BLaER1 treated with 17β-estradiol and CSF1 and Interleukin-3, amounts not matched to agents 10 nM and 100 nM (cell line): ENCODE data around the gene EYA2.

Experiments used
- H3K27ac ChIP-seq, 11 experiments: shearing (Covaris generic); formaldehyde crosslinking; 2 replicates each; pipeline ENCODE4 v1.8.1; 2022
- H3K27me3 ChIP-seq, 11 experiments: shearing (Covaris generic); formaldehyde crosslinking; 2 replicates each; pipeline ENCODE4 v1.8.1; 2022
- H3K36me3 ChIP-seq, 11 experiments: shearing (Covaris generic); formaldehyde crosslinking; 2 replicates each; pipeline ENCODE4 v1.8.1; 2022
- H3K4me1 ChIP-seq, 10 experiments: shearing (Covaris generic); formaldehyde crosslinking; 2 replicates each; pipeline ENCODE4 v1.8.1; 2022
- H3K4me2 ChIP-seq, 11 experiments: shearing (Covaris generic); formaldehyde crosslinking; 2 replicates each; pipeline ENCODE4 v1.8.1; 2022
- H3K4me3 ChIP-seq, 10 experiments: shearing (Covaris generic); formaldehyde crosslinking; 2 replicates each; pipeline ENCODE4 v1.8.1; 2022
- H3K9ac ChIP-seq, 11 experiments: shearing (Covaris generic); formaldehyde crosslinking; 2 replicates each; pipeline ENCODE4 v1.8.1; 2022
- H3K9me3 ChIP-seq, 11 experiments: shearing (Covaris generic); formaldehyde crosslinking; replicated peaks in 1 of 11; 2 replicates each; pipeline ENCODE4 v1.8.1; 2022
- H4K20me1 ChIP-seq, 11 experiments: shearing (Covaris generic); formaldehyde crosslinking; 2 replicates each; pipeline ENCODE4 v1.8.1; 2022
- Cebpa-rat ChIP-seq, 11 experiments: shearing (Covaris generic); IDR thresholded peaks; 2 replicates each; pipeline ENCODE4 v1.8.1; 2022

EYA2 gene

GRCh38 chr20:47181056-47181862 is 286.6 kb downstream of the EYA2 start:
- Histone ChIP-seq H4K20me1 (no peaks in the 10 kb centered on the region), H3K27ac (peak overlapping the region in 3 of 11 experiments; percentile 6 to 31 (median 10); a peak in 2 of 22 replicates), H3K4me3 (no peak overlapping the region), H3K36me3 (no peaks in the 10 kb centered on the region), H3K4me1 (0 out of 20 replicates have a peak, but pooled peaks cover 0 to 4% (median 0%) of the 10 kb centered on the region in 10 experiments), H3K4me2 (peak overlapping the region in 1 of 11 experiments; percentile 9; a peak in 1 of 22 replicates), H3K27me3 (no peaks in the 10 kb centered on the region), H3K9ac (no peak overlapping the region), H3K9me3 (peaks cover 0 to 9% (median 0%) of the 10 kb centered on the region in 11 experiments; a peak in 1 of 22 replicates)
- TF ChIP-seq Cebpa-rat (IDR thresholded peaks at IDR 0.05): no peak

GRCh38 chr20:47183367-47183766 is 288.7 kb downstream of the EYA2 start:
- no peak overlapping the region for H3K27ac ChIP-seq
- H3K9me3 ChIP-seq: peaks cover 0 to 9% (median 0%) of the 10 kb centered on the region in 11 experiments; a peak in 1 of 22 replicates
- H4K20me1 ChIP-seq: no peaks in the 10 kb centered on the region
- no peak overlapping the region for H3K4me3 ChIP-seq
- H3K36me3 ChIP-seq: no peaks in the 10 kb centered on the region
- H3K9ac ChIP-seq: no peak overlapping the region
- no peak overlapping the region for H3K4me2 ChIP-seq
- H3K27me3 ChIP-seq: no peaks in the 10 kb centered on the region
- TF ChIP-seq Cebpa-rat (IDR thresholded peaks at IDR 0.05): no peak
- 0 out of 20 replicates have a peak, but pooled peaks cover 0 to 8% (median 0%) of the 10 kb centered on the region in 10 experiments for H3K4me1 ChIP-seq

GRCh38 chr20:47187450-47188195 is 293.0 kb downstream of the EYA2 start:
- Histone ChIP-seq H3K9me3 (no peaks in the 10 kb centered on the region), H3K27me3 (no peaks in the 10 kb centered on the region), H4K20me1 (no peaks in the 10 kb centered on the region), H3K4me3 (no peak overlapping the region), H3K4me1 (0 out of 20 replicates have a peak, but pooled peaks cover 0 to 6% (median 0%) of the 10 kb centered on the region in 10 experiments), H3K27ac (no peak overlapping the region), H3K9ac (no peak overlapping the region), H3K4me2 (0 out of 22 replicates have a peak overlapping the region, but pooled peaks of 2 of the 11 experiments have one; percentile 3 to 7), H3K36me3 (no peaks in the 10 kb centered on the region)
- TF ChIP-seq Cebpa-rat (IDR thresholded peaks at IDR 0.05): no peak

- H3K36me3 ChIP-seq: no peaks in the 10 kb centered on the region
- no peak for TF ChIP-seq Cebpa-rat (IDR thresholded peaks at IDR 0.05)
- no peak overlapping the region for H3K27ac ChIP-seq
- H3K9ac ChIP-seq: no peak overlapping the region
- H3K4me1 ChIP-seq: 0 out of 20 replicates have a peak, but pooled peaks cover 0 to 6% (median 0%) of the 10 kb centered on the region in 10 experiments
- H3K4me3 ChIP-seq: no peak overlapping the region
- no peaks in the 10 kb centered on the region for H3K9me3 ChIP-seq
- no peaks in the 10 kb centered on the region for H3K27me3 ChIP-seq
- H4K20me1 ChIP-seq: no peaks in the 10 kb centered on the region
- no peak overlapping the region for H3K4me2 ChIP-seq
These were observed 293.9 kb downstream of the EYA2 start for GRCh38 chr20:47188540-47188939.

GRCh38 chr20:47189060-47189459 is 294.4 kb downstream of the EYA2 start:
- Histone ChIP-seq H3K4me2 (no peak overlapping the region), H3K27me3 (no peaks in the 10 kb centered on the region), H3K36me3 (no peaks in the 10 kb centered on the region), H4K20me1 (no peaks in the 10 kb centered on the region), H3K4me3 (no peak overlapping the region), H3K27ac (no peak overlapping the region), H3K4me1 (0 out of 20 replicates have a peak, but pooled peaks cover 0 to 6% (median 0%) of the 10 kb centered on the region in 10 experiments), H3K9me3 (no peaks in the 10 kb centered on the region), H3K9ac (no peak overlapping the region)
- no peak for TF ChIP-seq Cebpa-rat (IDR thresholded peaks at IDR 0.05)

GRCh38 chr20:47191074-47191673 is 296.5 kb downstream of the EYA2 start:
- Histone ChIP-seq H3K4me2 (no peak overlapping the region), H3K27ac (no peak overlapping the region), H3K9me3 (no peaks in the 10 kb centered on the region), H3K9ac (no peak overlapping the region), H4K20me1 (no peaks in the 10 kb centered on the region), H3K36me3 (no peaks in the 10 kb centered on the region), H3K4me1 (peaks cover 0 to 6% (median under 1%) of the 10 kb centered on the region in 10 experiments; a peak in 4 of 20 replicates), H3K27me3 (no peaks in the 10 kb centered on the region), H3K4me3 (no peak overlapping the region)
- TF ChIP-seq Cebpa-rat (IDR thresholded peaks at IDR 0.05): no peak

GRCh38 chr20:47191956-47192355 is 297.3 kb downstream of the EYA2 start:
- Histone ChIP-seq H3K4me2 (no peak overlapping the region), H3K27ac (no peak overlapping the region), H3K36me3 (no peaks in the 10 kb centered on the region), H3K4me3 (no peak overlapping the region), H3K27me3 (no peaks in the 10 kb centered on the region), H3K4me1 (peaks cover 0 to 12% (median 6%) of the 10 kb centered on the region in 10 experiments; a peak in 14 of 20 replicates), H4K20me1 (no peaks in the 10 kb centered on the region), H3K9me3 (no peaks in the 10 kb centered on the region), H3K9ac (no peak overlapping the region)
- TF ChIP-seq Cebpa-rat (IDR thresholded peaks at IDR 0.05): no peak

- no peak for TF ChIP-seq Cebpa-rat (IDR thresholded peaks at IDR 0.05)
These were observed 300.9 kb downstream of the EYA2 start for GRCh38 chr20:47195573-47195972.

More at GRCh38 chr20:47195573-47195972, 300.9 kb downstream of the EYA2 start:
- Histone ChIP-seq H3K27ac (no peak overlapping the region), H3K27me3 (no peaks in the 10 kb centered on the region), H3K9ac (no peak overlapping the region; a peak in 1 of 22 replicates), H4K20me1 (no peaks in the 10 kb centered on the region), H3K9me3 (no peaks in the 10 kb centered on the region), H3K4me1 (peaks cover 0 to 21% (median 8%) of the 10 kb centered on the region in 10 experiments; a peak in 14 of 20 replicates), H3K36me3 (no peaks in the 10 kb centered on the region), H3K4me3 (no peak overlapping the region), H3K4me2 (no peak overlapping the region)
